Hematopoietic multipotent progenitor cell (in vitro differentiated cells): Measurements from ENCODE around the gene RPL18A. TPM values are rescaled to one million over a fixed set of nuclear protein-coding genes. Genes with fewer than 3 reads are reported as not detected.

Experiments
- DNase-seq, 3 donors: peaks; one replicate each; pipeline ENCODE4 v3.0.0-alpha.2; 2011 to 2015; ENCODE audit warnings: low read depth in 2 of 3, low spot score in 2 of 3
- total RNA-seq: library from RNA; depleted of rRNA; stranded (reverse); fragments of >200 nt; gene quantifications from one replicate; pipeline ENCODE4 v1.2.3, GENCODE V29; 2012

RPL18A gene
- total RNA-seq: 2,881 TPM

DNA sequence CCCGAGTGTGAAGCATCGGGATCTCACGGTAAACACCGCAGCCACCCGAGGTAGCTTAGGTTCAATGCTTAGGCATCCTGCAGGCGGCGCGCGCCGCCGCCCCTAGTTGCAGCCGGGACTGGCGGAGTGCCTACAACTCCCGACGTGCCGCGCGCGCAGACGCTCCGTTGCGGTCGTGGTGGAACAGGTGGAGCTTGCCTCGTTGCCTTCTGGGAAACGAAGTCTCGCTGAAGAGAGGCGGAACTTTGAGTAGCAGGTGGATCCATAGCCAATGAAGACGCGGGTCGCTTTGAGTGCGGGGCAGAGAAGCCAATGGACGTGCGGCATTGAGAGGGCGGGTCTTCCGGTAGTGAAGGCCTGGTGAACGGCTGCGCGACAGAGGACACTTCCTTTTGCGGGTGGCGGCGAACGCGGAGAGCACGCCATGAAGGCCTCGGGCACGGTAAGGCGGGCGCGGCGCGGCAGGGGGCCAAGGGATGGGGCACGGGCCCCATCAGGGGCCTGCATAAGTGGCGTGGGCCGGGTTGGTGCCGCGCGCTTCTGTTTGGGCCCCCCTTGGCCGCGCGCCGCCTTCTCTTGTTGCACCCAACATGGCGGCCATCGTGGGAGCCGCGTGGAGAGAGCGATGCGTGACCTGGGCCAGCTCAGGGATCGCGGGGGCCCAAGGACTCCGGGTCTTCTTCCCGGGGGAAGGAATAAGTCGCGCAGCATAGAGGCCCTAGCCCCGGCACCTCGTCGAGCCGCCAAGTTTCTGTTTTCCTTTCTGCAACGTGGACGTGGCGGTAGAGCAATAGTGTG, at the start of gene RPL18A:
Gene RPL18A, plus strand, starts transcription at position 378 of the 798 bp plus-strand sequence. Its CDS starts 47 bp downstream, at position 425.
- DNase-seq: peak; percentile 91 to 100 (median 99)

DNA sequence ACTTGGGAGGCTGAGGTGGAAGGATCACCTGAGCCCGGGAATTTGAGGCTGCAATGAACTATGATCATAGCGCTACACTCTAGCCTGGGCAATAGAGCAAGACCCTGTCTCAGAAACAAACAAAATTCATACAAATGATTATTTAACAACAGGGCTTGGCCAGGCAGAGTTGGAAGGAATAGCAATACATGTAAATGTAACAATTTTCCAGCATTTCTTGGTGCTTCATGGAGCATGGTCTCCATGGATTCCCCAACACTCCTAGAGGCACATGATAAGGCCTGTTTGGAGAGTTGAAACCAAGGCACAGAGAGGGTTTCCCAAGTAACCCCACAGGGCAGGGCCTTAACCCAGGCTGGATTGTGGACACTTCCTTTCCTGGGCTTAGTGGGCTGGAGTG, 48.6 kb upstream of the RPL18A start:
- no peak for DNase-seq

DNA sequence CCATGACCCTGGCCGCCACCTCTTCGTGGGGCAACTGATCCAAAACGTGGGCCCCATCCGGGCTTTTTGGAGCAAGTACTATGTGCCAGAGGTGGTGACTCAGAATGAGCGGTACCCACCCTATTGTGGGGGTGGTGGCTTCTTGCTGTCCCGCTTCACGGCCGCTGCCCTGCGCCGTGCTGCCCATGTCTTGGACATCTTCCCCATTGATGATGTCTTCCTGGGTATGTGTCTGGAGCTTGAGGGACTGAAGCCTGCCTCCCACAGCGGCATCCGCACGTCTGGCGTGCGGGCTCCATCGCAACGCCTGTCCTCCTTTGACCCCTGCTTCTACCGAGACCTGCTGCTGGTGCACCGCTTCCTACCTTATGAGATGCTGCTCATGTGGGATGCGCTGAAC, 48.0 kb upstream of the RPL18A start:
- DNase-seq: no peak

DNA sequence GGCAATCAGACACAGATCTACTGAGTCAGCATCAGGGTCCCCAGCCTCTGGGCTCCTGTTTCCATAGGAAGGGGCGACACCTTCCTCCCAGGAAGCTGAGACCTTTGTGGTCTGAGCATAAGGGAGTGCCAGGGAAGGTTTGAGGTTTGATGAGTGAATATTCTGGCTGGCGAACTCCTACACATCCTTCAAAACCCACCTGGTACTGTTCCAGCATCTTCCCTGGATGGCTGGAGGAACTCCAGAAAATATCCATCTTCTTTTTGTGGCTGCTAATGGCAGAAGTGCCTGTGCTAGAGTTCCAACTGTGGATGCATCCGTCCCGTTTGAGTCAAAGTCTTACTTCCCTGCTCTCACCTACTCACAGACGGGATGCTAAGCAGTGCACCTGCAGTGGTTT, 47.6 kb upstream of the RPL18A start:
- no peak for DNase-seq

DNA sequence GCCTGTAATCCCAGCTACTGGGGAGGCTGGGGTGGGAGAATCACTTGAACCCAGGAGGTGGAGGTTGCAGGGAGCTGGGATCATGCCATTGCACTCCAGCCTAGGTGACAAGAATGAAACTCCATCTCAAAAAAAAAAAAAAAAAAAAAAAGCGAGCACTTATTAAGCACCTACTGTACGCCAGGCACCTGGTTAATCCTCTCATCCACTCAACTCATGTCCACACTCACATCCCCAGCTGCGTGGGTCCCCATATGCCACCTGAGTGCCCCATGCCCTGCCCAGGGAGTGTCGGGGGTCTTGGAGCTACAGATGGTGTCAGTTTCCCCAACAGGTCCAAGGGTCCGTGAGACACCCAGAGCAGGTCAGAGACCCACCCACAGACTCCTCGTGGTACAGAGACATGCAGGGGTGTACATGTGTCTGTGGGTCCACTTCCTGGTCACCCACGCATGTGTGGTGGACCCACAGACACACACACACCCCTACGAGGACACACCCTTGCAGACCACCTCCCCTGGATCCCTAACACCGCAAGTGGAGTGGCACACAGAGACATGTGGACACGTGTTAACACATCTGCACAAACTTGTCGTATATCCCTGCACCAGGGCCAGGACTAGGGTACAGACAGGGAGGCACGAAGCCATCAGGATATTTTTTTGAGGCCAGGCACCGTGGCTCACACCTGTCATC, 41.9 kb upstream of the RPL18A start:
- no peak for DNase-seq

DNA sequence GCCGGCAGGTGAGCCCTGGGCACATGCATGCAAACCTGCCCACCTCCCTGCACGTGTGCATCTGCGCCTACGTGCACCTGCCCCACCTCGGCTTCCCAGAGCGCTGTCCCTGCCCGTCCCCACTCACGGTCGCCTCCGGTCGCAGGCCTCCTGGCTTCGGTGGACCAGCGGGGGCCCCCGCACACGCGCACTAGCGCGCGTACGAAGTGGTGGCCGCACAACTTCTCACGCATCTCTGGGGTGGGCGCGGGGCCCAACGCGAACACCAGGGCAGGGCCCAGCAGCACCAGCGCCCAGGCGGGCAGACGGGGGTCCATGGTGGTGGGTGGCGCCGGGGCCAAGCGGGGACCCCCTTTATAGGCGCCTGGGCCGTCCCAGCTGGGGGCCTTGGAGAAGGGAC, 38.5 kb upstream of the RPL18A start, which contains the start of gene INSL3:
Gene INSL3, minus strand, starts transcription at position 330 of the 400 bp plus-strand sequence. Its CDS starts 13 bp downstream, at position 317.
- no peak for DNase-seq

DNA sequence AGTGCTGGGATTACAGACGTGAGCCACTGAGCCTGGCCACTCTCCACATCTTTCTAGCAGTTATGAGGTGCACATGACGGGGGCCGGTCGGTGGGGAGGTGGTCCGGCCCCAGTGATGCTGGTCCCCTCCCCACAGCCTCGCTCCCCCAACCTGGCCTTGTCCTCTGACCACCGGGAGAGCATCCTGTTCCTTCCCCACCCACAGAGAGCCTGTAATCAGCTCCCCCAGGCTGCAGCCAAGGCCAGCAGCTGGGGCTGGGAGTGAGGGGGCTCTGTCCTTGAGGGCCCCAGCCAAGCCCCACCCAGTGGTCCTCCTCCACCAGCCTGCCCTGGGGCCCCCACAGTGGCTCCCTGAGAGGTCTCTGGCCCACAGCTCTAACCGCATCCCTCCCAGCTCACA, 35.4 kb upstream of the RPL18A start:
- DNase-seq: no peak

DNA sequence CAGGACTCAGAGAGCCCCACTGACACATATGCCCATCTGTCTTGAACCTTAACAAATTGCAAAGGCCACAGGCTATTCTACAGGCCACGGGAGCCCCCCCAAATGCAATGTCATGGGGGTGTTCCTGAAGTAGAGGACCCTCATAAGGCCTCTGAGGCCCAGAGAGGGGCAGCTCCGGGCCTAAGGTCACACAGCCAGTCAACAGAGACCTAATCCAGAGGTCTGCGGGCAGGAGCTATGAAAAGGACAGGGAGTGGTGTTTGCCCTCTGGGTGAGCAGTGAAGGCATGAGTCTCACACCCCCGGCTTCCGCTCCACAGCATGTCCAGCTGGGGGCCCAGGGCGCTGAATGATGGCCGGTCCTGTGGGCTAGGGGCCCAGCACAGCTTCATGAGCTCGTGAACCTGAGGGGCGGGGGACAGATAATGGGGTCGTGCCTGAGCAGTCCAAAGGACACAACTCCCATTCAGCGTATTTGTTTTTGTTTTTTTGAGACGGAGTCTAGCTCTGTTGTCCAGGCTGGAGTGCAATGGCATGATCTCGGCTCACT, 33.1 kb upstream of the RPL18A start:
- DNase-seq: no peak

DNA sequence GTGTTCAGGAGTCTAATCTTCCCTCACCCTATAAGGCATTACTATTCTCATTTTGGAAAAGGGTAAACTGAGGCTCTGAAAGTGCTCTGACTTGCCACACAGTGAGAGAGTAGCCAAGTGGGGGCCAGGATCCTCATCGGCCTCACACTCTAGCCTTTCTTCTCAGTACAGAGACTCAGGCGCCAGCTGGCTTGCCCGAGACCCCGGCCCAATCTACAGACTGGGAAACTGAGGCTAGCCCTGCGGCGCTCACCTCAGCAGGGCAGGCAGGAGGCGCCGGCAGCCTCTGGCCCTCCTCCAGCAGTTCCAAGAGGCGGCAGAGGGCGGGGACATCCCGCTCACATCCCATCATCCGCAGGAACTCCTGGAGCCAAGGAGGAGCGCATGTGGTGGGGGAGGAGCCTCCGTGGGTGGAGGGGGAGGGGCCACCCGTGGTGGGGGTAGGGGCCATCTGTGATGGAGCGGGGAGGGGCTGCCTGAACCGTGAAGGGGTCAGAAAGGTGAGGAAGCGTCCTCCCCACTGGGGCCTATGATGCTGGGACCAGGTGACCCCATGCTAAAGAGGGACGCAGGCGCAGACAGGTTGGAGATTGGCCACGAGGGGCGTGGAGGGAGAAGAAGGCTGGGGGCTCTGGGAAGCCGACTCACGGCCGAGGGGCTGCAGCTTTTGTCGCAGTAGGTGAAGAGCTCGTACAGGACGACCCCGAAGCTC, 29.7 kb upstream of the RPL18A start:
- no peak for DNase-seq

DNA sequence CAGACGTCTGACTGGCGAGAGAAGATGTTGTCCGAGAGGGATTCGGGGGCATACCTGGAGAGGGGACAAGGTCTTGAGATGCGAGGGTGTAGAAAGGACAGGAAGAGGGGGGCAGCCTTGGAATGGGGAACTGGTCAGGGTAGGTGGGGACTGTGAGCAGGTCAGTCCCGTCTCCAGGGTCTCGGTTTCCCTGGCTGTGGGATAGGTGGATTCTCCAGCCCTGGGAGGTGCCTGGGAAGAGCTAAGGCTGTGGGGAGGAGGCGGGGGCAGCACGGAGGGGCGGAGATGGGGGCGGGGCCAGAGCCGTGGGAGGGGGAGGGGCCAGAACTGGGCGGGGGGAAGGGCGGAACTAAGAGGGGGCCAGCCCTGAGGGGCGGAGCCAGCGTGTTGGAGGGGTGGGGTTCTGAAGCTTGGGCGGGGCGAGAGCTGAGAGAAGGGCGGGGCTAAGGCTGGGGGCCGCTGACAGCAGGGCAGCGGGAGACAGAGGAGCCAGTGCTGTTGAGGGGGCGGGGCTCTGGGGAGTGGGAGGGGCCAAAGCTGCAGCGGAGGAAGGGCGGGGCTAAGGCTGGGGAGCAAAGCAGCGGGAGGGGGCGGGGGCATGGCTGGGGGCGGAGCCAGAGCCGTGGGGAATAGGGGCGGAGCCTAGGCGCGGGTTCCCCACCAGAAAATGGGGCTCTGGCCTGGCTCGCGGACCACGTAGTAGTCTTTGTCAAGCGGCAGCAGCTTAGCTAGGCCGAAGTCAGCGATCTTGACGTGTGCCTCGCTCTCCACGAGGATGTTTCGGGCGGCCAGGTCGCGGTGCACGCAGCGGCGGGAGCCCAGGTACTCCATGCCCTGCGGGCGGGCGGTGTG, 28.9 kb upstream of the RPL18A start:
- DNase-seq: peak in 2 of 3 donors; percentile 65 to 75

DNA sequence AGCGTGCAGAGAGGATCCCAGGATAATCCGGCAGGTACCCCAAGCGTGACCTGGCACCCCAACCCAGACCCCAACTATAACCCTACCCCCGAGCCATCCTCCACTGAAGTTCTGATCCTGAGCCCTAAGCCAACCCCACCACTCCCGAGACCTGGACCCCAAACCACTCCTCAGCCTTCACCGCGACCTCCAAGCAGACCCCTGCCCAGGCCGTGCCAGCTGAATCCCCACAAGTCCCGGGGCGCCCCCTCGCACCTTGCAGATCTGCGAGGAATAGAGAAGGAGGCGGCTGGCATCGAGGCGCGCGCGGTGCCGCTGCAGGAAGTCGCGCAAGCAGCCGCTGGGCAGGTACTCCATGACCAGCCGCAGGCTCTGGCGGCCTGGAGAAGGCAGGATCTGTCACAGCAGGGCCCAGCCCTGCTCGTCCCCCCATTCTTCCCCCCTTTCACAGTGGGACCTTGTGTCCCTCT, 28.3 kb upstream of the RPL18A start:
- no peak for DNase-seq

DNA sequence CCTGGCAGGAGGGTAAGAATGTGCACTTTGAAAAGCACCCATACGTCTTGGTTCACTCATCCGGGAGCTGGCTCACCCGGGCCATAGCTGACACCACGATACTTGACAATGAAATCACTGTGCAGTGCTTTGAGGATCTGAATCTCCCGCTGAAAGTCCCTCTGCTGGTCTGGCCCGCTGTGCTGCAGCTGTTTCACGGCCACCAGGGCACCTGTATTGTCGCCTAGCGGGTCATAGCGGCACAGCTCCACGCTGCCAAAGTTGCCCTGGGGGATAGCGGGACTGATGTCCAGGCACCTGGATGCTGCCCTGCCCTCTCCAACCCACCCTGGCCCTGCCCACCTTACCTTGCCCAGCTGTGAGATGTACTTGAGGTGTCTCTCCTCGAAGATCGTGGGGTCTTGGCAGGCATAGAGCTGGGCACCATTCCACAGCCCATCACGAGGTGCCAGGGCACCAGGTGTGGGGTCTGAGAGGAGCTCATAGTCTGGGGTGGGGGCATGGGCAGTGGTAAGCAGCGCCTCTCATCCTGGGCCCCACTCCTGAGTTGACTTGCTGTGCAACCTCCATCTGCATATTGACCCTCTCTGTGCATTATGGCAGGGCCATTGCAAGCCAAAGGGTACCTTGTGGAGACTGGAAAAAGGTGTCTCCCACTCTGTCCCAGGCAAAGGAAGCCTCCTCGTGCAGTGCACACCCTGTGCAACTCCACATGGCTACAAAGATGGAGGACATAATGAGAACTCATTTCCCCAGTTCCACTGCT, 27.1 kb upstream of the RPL18A start:
- DNase-seq: no peak

DNA sequence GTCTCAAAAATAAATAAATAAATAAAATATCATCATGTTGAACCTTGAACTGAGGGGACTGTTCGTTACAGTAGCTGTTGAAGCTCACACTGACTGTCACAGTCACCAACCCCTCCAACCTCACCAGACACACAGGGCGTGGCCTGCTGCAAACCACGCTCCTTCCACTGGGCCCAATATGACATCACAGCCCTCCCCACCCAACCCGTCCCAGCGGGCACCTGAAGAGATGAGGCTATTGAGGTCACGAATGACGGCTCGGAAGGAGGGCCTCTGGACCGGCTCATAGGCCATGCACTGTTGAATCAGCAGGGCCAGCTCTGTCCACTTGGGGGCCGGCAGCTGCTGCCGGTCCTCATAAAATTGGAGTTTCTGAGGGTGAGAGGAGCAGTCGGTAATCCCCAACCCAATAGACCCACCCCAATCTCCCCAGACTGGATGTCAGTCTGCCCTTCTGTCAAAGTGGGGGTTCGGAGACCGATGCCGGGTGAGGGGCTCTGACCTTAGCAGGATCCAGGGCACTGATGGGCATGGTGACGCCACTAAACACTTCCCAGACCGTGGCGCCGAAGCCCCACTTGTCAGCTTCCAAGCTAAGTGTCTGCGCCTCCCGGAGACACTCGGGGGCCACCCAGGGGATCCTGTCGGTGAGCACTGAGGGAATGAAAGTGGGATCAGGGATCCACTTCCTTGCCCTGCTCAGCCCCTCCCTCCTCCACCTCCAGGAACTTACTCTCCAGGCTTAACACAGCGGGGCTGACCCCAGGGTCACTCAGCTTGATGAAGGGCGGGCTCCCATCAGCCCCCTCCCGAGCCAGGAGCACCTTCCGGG, 25.1 kb upstream of the RPL18A start:
- DNase-seq: no peak

DNA sequence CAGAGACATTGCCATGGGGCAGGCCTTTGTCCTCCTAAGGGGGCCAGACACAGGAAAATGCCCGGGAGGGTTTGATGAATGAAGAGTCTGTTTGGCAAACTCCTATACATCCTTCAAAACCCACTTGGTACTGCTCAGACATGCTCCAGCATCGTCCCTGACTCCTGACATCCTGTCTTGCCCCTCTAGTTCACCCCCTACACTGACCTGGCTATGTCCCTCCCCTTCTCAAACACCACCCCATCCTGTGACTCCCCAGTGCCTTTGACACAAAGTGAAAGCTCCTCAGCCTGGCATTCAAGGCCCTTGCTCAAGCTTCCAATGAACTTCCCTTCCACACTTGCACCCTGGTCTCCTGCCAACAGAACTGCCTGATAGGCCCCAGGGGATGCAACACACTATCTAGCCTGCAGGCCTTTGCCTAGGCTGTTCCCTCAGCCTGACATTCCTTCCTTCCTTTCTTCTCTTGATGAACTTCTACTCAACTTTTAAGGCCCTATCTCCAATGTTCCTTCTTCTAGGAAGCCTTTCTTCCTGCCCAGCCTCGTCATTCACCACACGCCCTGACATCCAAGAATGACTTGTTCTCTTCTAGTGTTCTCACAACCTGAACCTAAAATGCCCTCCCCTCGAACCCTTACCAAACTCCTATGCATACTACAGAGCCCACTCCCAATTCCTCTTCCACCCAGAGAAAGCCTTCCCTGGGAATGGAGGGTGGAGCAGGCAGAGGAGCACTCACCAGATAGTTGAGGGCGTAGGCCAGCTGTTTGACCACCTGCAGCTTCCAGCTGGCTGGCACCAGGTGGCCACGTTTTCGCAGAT, 24.3 kb upstream of the RPL18A start:
- DNase-seq: no peak

DNA sequence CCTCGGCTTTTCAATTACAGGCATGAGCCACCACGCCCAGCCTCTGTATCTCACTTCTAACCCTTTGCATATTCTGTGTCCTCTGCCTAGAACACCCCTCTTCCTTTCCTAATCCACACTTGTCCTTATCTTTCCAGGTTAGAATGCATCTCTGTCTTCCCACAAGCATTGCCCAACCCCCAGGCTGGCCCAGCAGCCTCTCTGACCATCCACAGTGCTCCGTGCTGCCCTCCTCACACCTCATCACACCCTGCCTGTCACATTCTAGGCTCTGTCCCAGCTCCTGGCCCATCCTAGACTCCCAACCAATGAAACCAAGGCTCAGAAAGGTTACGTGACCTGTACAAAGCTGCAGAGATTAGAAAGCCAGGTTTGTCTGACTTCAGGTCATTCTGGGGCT, 23.2 kb upstream of the RPL18A start:
- no peak for DNase-seq

DNA sequence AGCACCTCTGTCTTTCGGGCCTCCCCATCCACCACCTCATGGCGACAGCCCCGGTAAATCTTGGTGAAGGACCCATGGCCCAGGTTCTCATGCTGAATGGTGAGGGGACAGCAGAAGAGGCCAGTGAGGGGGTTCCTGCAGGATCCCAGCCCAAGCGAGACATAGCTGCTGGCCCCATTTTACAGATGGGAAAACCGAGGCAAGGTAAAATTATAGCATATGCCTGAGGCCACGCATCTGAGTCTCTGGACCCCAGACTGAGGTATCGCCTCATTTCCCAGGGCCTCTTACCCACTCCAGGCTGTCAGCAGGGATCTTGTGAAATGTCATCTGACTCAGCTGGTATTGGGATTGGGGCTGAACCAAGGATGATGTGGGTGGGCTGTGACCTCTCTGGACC, 21.7 kb upstream of the RPL18A start:
- no peak for DNase-seq

DNA sequence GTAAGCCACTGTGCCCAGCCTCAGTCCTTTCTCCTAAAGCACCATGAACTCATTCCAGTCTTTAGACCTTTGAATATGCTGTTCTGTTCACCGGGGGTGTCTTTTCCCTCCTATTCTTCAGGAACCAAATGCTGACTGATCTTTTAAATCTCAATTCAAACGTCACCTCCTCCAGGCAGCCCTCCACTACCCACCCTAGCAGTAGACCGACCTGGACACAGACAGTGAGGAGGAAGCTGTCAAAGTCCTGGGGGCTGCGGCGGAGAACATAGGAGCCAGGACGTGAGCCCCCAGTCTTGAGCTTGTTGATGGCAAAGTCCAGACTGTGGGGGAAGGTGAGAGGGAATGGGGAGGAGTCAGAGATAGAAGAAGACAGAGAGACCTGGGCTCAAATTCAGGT, 19.7 kb upstream of the RPL18A start:
- DNase-seq: no peak

DNA sequence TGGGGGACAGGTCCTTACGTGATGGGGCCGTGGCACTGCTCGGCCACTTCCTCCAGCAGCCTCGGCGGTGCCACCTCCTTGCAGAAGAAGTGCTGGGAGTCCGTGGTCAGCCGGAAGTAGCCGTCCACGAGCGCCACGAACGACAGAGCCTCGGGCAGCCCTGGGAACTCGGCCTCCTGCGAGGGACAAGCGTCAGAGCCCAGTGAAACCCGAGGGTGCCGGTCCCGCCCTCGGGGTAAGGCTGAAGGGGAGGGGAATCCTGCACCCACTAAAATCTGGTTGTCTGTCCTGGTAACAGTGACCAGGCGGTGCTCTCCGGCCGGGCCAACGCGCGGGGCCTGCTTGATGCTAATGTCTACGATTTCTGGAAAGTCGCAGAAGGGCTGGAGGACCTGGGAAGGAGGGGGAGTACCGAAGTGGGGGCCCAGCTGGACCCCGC, 18.3 kb upstream of the RPL18A start:
- no peak for DNase-seq
